HL-60 (cell line): ENCODE results near the gene HOXA13.

ENCODE experiments used
- DNase-seq, 2 experiments: peaks; one replicate each; pipeline ENCODE4 v3.0.0-alpha.2; 2010 to 2020; ENCODE audit warnings: low read depth in 1 of 2, low spot score in 1 of 2
- H3K27ac ChIP-seq: fragments of 250-450 bp; sonication (Bioruptor Pico); replicated peaks from 2 replicates; pipeline ENCODE4 v1.5.1; 2020; ENCODE audit warnings: mild to moderate bottlenecking, moderate library complexity
- H3K27me3 ChIP-seq: fragments of 250-450 bp; sonication (Bioruptor Pico); 2 replicates; pipeline ENCODE4 v1.5.1; 2021; ENCODE audit warnings: mild to moderate bottlenecking, moderate library complexity; ENCODE audit not compliant: insufficient read depth, poor library complexity, severe bottlenecking
- H3K4me3 ChIP-seq: replicated peaks from 2 replicates; pipeline ENCODE4 v1.5.1; 2011; ENCODE audit warnings: mild to moderate bottlenecking, control low read depth, low read length; ENCODE audit not compliant: insufficient read depth
- CTCF ChIP-seq: IDR thresholded peaks from one replicate; pipeline ENCODE4 v1.5.1; 2011; ENCODE audit warnings: low read length, control low read depth, inconsistent platforms; ENCODE audit not compliant: insufficient read depth
- GABPA ChIP-seq: IDR thresholded peaks from 2 replicates; pipeline ENCODE4 v1.6.1; 2012; ENCODE audit warnings: low read depth
- POLR2AphosphoS5 ChIP-seq: IDR thresholded peaks from 2 replicates; pipeline ENCODE4 v1.6.1; 2012; ENCODE audit warnings: low read depth
- REST ChIP-seq: IDR thresholded peaks from 2 replicates; pipeline ENCODE4 v1.6.1; 2012; ENCODE audit warnings: low read depth; ENCODE audit not compliant: insufficient replicate concordance
- SPI1 ChIP-seq: IDR thresholded peaks from 2 replicates; pipeline ENCODE4 v1.6.1; 2012; ENCODE audit warnings: low read depth, mild to moderate bottlenecking, borderline replicate concordance

Gene HOXA13

GRCh38 chr7:27214239-27214950, 14.5 kb upstream of the HOXA13 start:
- Histone ChIP-seq H3K27me3 (peaks cover 52% of the 10 kb centered on the region), H3K27ac (no peak overlapping the region)

GRCh38 chr7:27213433-27214238, 13.7 kb upstream of the HOXA13 start:
- no peak overlapping the region for H3K27ac ChIP-seq
- no peak for DNase-seq
- TF ChIP-seq REST (no peak), POLR2AphosphoS5 (no peak), GABPA (no peak), SPI1 (no peak), CTCF (no peak)
- no peak overlapping the region for H3K4me3 ChIP-seq
- H3K27me3 ChIP-seq, result peaks cover 49% of the 10 kb centered on the region

More at GRCh38 chr7:27214239-27214950, 14.5 kb upstream of the HOXA13 start:
- DNase-seq, result no peak
- TF ChIP-seq POLR2AphosphoS5, result no peak
- no peak for TF ChIP-seq REST
- TF ChIP-seq CTCF, result no peak
- TF ChIP-seq SPI1, result no peak
- TF ChIP-seq GABPA, result no peak
- H3K4me3 ChIP-seq, result no peak overlapping the region

GRCh38 chr7:27212497-27213432, 12.9 kb upstream of the HOXA13 start:
- TF ChIP-seq REST (no peak), SPI1 (no peak), CTCF (no peak), GABPA (no peak), POLR2AphosphoS5 (no peak)

More at GRCh38 chr7:27212497-27213432, 12.9 kb upstream of the HOXA13 start:
- Histone ChIP-seq H3K27me3 (peaks cover 46% of the 10 kb centered on the region), H3K27ac (no peak overlapping the region), H3K4me3 (no peak overlapping the region)
- no peak for DNase-seq
